Fibroblast of lung (primary cell): ENCODE data around the gene IMMP2L. TPM values are rescaled to one million over a fixed set of nuclear protein-coding genes. Genes with fewer than 3 reads are reported as not detected.

Experiments
- DNase-seq, 2 donors: peaks; one replicate each; pipeline versions ENCODE4 v3.0.0 to v3.0.0-alpha.2; 2010; ENCODE audit warnings: low read depth in 2 of 2
- H2AFZ ChIP-seq: 2 replicates; pipeline ENCODE4 v1.5.1; 2012; ENCODE audit warnings: low read length, control low read depth, inconsistent platforms
- H3K27ac ChIP-seq: 2 replicates; pipeline ENCODE4 v1.5.1; 2011; ENCODE audit warnings: low read length, control low read depth; ENCODE audit not compliant: insufficient read depth
- H3K27me3 ChIP-seq: 2 replicates; pipeline ENCODE4 v1.5.1; 2011; ENCODE audit warnings: mild to moderate bottlenecking, low read length; ENCODE audit not compliant: control insufficient read depth, insufficient read depth
- H3K36me3 ChIP-seq: 2 replicates; pipeline ENCODE4 v1.5.1; 2011; ENCODE audit warnings: low read length; ENCODE audit not compliant: control insufficient read depth, insufficient read depth
- H3K4me1 ChIP-seq: 2 replicates; pipeline ENCODE4 v1.5.1; 2011; ENCODE audit warnings: low read length; ENCODE audit not compliant: control insufficient read depth, insufficient read depth; ENCODE audit errors: extremely low read depth
- H3K4me2 ChIP-seq: 2 replicates; pipeline ENCODE4 v1.5.1; 2011; ENCODE audit warnings: low read length, control low read depth; ENCODE audit not compliant: insufficient read depth; ENCODE audit errors: extremely low read depth
- H3K4me3 ChIP-seq, 4 experiments: fragments of 200-600 bp in 1 of 4; sonication (generic) in 1 of 4; replicated peaks in 1 of 4; 2 replicates each; pipeline ENCODE4 v1.5.1; 2011 to 2016; ENCODE audit warnings: low read length in 4 of 4, low read depth in 3 of 4, mild to moderate bottlenecking in 3 of 4, control low read depth in 2 of 4, inconsistent platforms in 1 of 4, mixed read lengths in 1 of 4; ENCODE audit not compliant: insufficient read depth in 1 of 4; ENCODE audit errors: control extremely low read depth in 1 of 4
- H3K79me2 ChIP-seq: 2 replicates; pipeline ENCODE4 v1.5.1; 2012; ENCODE audit warnings: mild to moderate bottlenecking, low read length, inconsistent platforms; ENCODE audit not compliant: control insufficient read depth, insufficient read depth
- H3K9ac ChIP-seq: 2 replicates; pipeline ENCODE4 v1.5.1; 2011; ENCODE audit warnings: mild to moderate bottlenecking, low read length, control low read depth; ENCODE audit not compliant: insufficient read depth
- H3K9me3 ChIP-seq: 2 replicates; pipeline ENCODE4 v1.5.1; 2012; ENCODE audit warnings: low read depth, low read length; ENCODE audit not compliant: control insufficient read depth, insufficient read depth
- H4K20me1 ChIP-seq: 2 replicates; pipeline ENCODE4 v1.5.1; 2011; ENCODE audit warnings: low read length; ENCODE audit not compliant: control insufficient read depth, insufficient read depth; ENCODE audit errors: extremely low read depth
- EZH2 ChIP-seq: IDR thresholded peaks from 2 replicates; pipeline ENCODE4 v1.5.1; 2012; ENCODE audit warnings: low read length, control low read depth, mild to moderate bottlenecking; ENCODE audit errors: missing control alignments
- polyA plus RNA-seq, 2 donors: library from polyadenylated mRNA; depleted of rRNA in 1 of 2; stranded (reverse) in 1 of 2; unstranded in 1 of 2; fragments of >200 nt; gene quantifications; 2 replicates each; pipeline ENCODE4 v1.2.1, GENCODE V29; 2011 to 2012; ENCODE audit warnings: missing spikeins in 1 of 2
- total RNA-seq: library from RNA; depleted of rRNA; stranded (reverse); fragments of >200 nt; gene quantifications from 2 replicates; pipeline ENCODE4 v1.2.1, GENCODE V29; 2014
- TF ChIP-seq, protein P1 (sequence below), 2 donors: IDR thresholded peaks in 1 of 2; conservative IDR thresholded peaks in 1 of 2; 1 replicate in 1 of 2; 2 replicates in 1 of 2; pipeline ENCODE4 v1.5.1; 2011 to 2012; ENCODE audit warnings: low read length in 2 of 2, control low read depth in 1 of 2, inconsistent platforms in 1 of 2, low read depth in 1 of 2, mild to moderate bottlenecking in 1 of 2

IMMP2L gene
- total and polyA plus RNA-seq, 2 donors (not counting 1 experiment from before 2014, with no cell fraction given), result 6.9 to 14.4 TPM

DNA sequence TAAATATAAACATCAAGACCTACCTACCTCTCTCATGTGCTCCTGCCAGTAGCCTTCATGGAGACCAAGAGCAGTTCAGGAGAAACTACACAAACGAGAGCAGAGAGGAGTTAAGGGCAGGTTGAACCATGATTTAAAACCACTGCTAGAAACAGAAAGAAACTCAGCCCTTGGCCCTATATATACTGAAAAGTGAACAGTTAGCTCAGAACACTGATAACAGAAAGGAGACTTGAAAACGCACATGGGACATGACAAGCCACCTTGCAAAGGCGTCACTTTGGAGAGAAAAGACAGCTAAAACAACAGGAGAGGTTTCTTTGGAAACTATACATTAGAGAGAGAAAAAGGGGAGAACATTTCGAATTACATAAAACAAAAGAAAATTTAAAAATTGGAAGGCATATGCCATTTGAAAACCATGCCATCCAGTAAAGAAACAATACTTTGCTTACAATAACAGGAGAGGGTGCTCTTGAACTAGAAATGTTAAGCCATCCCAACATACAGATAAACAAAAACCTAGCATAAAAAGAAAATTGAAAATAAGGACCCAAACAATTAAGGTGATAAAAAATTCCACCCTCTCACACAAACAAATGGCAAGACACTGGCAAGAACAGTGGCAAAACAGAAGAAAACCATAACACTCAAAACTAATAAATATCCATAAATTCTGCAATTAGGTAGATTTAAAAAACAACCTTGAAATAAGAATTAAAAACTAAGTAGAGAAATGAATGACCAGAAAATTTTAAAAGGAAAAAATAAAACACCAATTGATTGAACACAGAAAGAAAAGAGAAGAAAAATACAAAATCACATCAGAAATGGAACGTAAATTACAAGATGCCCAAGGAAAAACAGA, 232.7 kb downstream of the IMMP2L start:
- Histone ChIP-seq H2AFZ (no peak overlapping the region), H4K20me1 (no peaks in the 10 kb centered on the region), H3K9ac (no peak overlapping the region), H3K9me3 (no peaks in the 10 kb centered on the region), H3K4me2 (no peak overlapping the region), H3K36me3 (no peaks in the 10 kb centered on the region), H3K27me3 (no peaks in the 10 kb centered on the region), H3K27ac (no peak overlapping the region), H3K79me2 (no peaks in the 10 kb centered on the region), H3K4me3 (no peak overlapping the region), H3K4me1 (no peaks in the 10 kb centered on the region)
- TF ChIP-seq, protein P1, sequence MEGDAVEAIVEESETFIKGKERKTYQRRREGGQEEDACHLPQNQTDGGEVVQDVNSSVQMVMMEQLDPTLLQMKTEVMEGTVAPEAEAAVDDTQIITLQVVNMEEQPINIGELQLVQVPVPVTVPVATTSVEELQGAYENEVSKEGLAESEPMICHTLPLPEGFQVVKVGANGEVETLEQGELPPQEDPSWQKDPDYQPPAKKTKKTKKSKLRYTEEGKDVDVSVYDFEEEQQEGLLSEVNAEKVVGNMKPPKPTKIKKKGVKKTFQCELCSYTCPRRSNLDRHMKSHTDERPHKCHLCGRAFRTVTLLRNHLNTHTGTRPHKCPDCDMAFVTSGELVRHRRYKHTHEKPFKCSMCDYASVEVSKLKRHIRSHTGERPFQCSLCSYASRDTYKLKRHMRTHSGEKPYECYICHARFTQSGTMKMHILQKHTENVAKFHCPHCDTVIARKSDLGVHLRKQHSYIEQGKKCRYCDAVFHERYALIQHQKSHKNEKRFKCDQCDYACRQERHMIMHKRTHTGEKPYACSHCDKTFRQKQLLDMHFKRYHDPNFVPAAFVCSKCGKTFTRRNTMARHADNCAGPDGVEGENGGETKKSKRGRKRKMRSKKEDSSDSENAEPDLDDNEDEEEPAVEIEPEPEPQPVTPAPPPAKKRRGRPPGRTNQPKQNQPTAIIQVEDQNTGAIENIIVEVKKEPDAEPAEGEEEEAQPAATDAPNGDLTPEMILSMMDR (conservative IDR thresholded peaks at IDR 0.05 in 1 of 2, IDR thresholded peaks at IDR 0.05 in 1 of 2; ENCODE audit: low read depth in 1 of 2, low read length in 2 of 2), result peak in 1 of 2 donors; percentile 9
- TF ChIP-seq EZH2, result no peak
- DNase-seq, result peak; percentile 1 to 55

DNA sequence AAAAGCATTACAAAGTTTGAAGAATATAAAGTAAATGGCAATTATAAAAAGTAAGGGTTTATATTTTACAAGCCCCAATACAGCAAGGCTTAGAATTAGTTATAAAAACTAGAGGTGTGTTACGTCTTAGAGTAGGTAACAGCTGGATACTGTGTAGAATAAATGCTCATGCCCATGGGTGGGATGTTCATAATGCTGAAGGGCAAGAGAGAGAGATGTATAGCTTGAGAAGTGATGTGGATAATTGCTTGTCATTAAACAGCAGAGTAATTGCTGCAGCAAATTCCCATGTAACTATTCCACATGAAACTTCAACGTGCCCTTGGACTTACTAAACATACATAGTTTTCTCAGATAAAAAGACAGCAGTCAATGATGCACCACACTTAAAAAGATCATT, 233.8 kb downstream of the IMMP2L start:
- no peak overlapping the region for H3K4me3 ChIP-seq
- DNase-seq, result no peak
- no peak overlapping the region for H2AFZ ChIP-seq
- no peak overlapping the region for H3K27ac ChIP-seq
- no peaks in the 10 kb centered on the region for H3K9me3 ChIP-seq
- no peaks in the 10 kb centered on the region for H3K36me3 ChIP-seq
- no peak overlapping the region for H3K4me2 ChIP-seq
- no peaks in the 10 kb centered on the region for H3K79me2 ChIP-seq
- H4K20me1 ChIP-seq, result no peaks in the 10 kb centered on the region
- no peak for TF ChIP-seq EZH2
- TF ChIP-seq, protein P1 (conservative IDR thresholded peaks at IDR 0.05 in 1 of 2, IDR thresholded peaks at IDR 0.05 in 1 of 2; ENCODE audit: low read depth in 1 of 2, low read length in 2 of 2), result no peak
- H3K27me3 ChIP-seq, result no peaks in the 10 kb centered on the region
- no peaks in the 10 kb centered on the region for H3K4me1 ChIP-seq
- no peak overlapping the region for H3K9ac ChIP-seq

DNA sequence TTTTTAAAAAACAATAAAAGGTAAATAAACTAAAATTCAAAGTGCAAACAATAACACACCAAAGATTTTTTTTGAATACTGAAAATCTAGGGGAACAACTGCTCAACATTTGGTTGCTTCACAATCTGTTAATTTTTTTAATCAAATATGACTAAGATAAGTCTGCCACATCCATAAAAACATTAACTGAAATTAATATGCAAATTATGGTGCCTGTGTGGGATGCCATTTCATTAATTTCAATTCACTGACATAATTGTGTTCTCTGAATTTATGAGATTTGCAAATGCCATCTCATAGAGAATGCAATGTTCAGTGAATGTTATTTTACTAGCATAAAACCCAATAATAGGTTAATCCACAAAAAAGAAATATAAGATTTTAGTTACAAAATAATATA, 237.5 kb downstream of the IMMP2L start:
- H2AFZ ChIP-seq, result no peak overlapping the region
- no peak for DNase-seq
- H3K4me1 ChIP-seq, result no peaks in the 10 kb centered on the region
- no peaks in the 10 kb centered on the region for H3K36me3 ChIP-seq
- no peaks in the 10 kb centered on the region for H3K79me2 ChIP-seq
- no peaks in the 10 kb centered on the region for H4K20me1 ChIP-seq
- H3K4me3 ChIP-seq, result no peak overlapping the region
- no peak overlapping the region for H3K4me2 ChIP-seq
- H3K27ac ChIP-seq, result no peak overlapping the region
- no peaks in the 10 kb centered on the region for H3K9me3 ChIP-seq
- H3K27me3 ChIP-seq, result no peaks in the 10 kb centered on the region
- TF ChIP-seq EZH2, result no peak
- TF ChIP-seq, protein P1 (conservative IDR thresholded peaks at IDR 0.05 in 1 of 2, IDR thresholded peaks at IDR 0.05 in 1 of 2; ENCODE audit: low read depth in 1 of 2, low read length in 2 of 2), result no peak
- no peak overlapping the region for H3K9ac ChIP-seq
